ENCODE measurements around the gene SKI.

Gene SKI

DNA sequence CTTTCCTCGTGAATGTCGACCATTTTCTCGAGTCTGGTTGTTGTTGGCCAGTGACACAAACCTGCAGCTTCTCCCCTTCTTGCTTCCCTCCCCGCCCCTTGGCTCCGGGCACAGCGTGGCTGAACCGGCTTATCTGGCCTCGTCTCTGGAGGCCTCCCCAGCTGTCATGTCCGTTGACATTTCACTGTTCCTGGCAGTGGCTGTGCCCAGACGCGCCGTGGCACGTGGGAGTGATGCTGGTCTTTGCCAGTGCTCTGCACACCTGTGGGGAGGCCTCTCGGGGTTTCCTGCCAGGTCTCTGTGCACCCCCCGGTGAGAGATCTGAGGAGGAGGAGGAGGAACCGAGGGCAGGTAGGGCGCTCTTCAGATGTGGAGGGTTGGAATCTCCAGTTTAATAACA is 23.7 kb downstream of the SKI start:
- H3K4me3 ChIP-seq (ENCODE audit: low read depth, low read length) = no peak overlapping the region
- no peaks in the 10 kb centered on the region for H3K27me3 ChIP-seq (replicated peaks)
- in situ Hi-C loops (cut with HindIII; ENCODE audit: low pct_ligation_motif_present, low sequenced_read_pairs) = no loop called here
- DNase-seq = no peak
- TF ChIP-seq, protein P1, sequence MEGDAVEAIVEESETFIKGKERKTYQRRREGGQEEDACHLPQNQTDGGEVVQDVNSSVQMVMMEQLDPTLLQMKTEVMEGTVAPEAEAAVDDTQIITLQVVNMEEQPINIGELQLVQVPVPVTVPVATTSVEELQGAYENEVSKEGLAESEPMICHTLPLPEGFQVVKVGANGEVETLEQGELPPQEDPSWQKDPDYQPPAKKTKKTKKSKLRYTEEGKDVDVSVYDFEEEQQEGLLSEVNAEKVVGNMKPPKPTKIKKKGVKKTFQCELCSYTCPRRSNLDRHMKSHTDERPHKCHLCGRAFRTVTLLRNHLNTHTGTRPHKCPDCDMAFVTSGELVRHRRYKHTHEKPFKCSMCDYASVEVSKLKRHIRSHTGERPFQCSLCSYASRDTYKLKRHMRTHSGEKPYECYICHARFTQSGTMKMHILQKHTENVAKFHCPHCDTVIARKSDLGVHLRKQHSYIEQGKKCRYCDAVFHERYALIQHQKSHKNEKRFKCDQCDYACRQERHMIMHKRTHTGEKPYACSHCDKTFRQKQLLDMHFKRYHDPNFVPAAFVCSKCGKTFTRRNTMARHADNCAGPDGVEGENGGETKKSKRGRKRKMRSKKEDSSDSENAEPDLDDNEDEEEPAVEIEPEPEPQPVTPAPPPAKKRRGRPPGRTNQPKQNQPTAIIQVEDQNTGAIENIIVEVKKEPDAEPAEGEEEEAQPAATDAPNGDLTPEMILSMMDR (IDR thresholded peaks at IDR 0.05; ENCODE audit: low read depth, low read length, missing control alignments) = no peak
- no peak overlapping the region for H3K27ac ChIP-seq
- H3K36me3 ChIP-seq (replicated peaks) = peaks cover 9% of the 10 kb centered on the region

DNA sequence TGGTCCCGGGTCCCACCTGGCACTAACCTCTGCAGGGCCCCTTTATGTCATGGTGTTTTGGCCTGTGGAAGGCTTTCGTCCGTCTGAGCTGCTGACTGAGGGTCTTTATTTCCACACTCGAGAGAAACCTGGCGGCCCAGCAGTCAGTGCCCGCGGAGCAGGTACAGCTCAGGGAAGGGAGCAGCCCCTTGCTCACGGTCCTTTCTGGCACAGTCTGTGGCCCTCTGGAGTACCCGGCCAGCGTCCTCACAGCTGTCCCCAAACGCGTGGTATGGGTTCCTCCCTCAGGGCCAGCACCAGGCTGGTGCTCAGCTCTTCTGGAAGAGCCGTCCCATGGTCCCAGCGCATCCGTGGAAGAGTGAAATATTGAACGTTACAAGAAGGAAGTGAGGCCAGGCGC is 24.3 kb downstream of the SKI start:
- Histone ChIP-seq H3K27me3 (replicated peaks) (no peaks in the 10 kb centered on the region), H3K36me3 (replicated peaks) (peaks cover 9% of the 10 kb centered on the region), H3K27ac (no peak overlapping the region), H3K4me3 (ENCODE audit: low read depth, low read length) (no peak overlapping the region)
- TF ChIP-seq, protein P1 (IDR thresholded peaks at IDR 0.05; ENCODE audit: low read depth, low read length, missing control alignments) = no peak
- no peak for DNase-seq
- in situ Hi-C loops (cut with HindIII; ENCODE audit: low pct_ligation_motif_present, low sequenced_read_pairs) = no loop called here

DNA sequence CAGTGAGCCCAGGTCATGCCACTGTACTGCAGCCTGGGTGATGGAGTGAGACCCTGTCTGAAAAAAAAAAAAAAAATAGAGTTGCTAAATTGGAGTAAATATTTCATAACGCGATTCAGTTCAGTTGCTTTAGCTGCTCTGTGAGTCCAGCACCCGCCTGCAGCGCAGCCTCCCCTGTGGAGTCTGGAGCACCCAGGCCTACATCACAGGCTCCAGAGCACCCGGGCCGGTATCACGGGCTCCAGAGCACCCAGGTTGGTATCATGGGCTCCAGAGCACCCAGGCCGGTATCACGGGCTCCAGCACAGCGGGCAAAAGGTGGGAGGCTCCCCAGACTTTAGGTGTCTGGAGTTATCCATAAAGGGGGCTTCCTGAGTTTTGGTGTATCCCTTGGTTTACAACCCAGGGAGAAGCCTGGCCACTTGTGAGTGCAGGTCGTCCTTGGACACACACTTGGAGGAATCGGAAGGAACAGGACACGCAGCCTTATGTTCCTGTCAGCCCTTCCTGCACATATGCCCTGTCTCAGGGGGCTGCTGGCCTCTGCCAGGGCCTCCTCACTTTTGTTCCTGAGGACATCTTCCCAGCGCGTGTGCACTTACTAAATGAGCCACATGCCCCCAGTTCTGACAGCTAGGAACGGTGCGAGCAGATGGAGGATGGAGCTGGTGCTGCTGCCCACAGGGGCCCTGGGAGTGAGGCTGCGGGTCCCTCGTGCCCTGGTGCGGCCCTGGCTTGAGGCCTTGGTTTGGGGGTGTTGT is 25.1 kb downstream of the SKI start:
- TF ChIP-seq, protein P1 (IDR thresholded peaks at IDR 0.05; ENCODE audit: low read depth, low read length, missing control alignments) = no peak
- no peak overlapping the region for H3K27ac ChIP-seq
- in situ Hi-C loops (cut with HindIII; ENCODE audit: low pct_ligation_motif_present, low sequenced_read_pairs) = no loop called here

DNA sequence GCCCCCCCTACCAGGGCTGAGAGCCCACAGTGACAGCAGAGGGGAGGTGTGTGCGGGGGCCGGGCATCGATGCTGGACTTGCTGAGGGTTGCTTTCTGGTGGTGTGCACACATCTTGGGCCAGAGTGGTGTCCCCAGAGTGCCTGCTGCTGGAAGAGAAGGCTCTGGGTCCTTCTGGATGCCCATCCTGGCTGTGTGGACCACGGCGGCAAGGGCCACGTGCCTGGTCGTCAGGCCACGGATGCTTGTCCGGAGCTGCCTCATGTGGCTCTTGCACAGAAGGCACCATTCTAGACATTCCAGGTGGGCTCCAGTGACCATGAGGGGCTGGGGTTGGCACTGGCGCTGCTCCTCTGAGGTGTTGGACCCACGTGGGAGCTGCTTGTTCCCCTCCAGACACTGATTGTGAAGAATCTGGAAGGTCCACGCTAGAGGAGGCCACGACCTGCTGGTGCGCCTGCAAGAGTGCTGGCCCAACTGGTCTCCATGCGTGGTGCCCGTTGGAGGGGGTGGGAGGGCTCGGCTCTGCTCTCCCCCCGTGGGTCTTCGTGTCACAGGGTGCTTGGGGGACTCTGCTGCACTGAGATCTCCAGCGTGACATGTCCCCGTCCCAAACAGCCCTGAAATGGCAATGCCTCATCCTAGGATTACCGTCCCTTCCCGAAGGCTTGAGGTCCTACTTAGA is 25.8 kb downstream of the SKI start:
- peaks cover 9% of the 10 kb centered on the region for H3K36me3 ChIP-seq (replicated peaks)
- TF ChIP-seq, protein P1 (IDR thresholded peaks at IDR 0.05; ENCODE audit: low read depth, low read length, missing control alignments) = no peak

More for the DNA sequence above, 25.1 kb downstream of the SKI start:
- peaks cover 9% of the 10 kb centered on the region for H3K36me3 ChIP-seq (replicated peaks)
- no peaks in the 10 kb centered on the region for H3K27me3 ChIP-seq (replicated peaks)
- H3K4me3 ChIP-seq (ENCODE audit: low read depth, low read length) = no peak overlapping the region
- DNase-seq = no peak

DNA sequence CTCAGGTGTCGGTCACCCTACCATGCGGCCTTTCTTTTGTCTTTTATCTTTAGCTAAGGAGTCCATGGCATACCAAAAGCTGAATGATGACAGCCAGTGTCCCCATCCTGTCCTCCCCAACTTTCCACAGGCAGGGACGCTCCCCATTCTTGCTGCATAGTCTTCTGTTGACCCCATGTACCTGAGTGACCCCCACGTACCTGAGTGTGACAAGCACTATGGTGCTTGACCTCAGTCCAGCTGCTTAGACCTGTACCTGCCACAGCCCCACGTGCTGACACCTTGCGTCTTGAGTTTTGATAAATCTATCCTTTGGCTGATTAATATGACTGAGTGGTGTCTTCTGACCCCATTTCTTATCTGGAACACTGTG is 26.9 kb downstream of the SKI start:
- TF ChIP-seq, protein P1 (IDR thresholded peaks at IDR 0.05; ENCODE audit: low read depth, low read length, missing control alignments) = no peak
- Histone ChIP-seq H3K27me3 (replicated peaks) (no peaks in the 10 kb centered on the region), H3K4me3 (ENCODE audit: low read depth, low read length) (no peak overlapping the region), H3K27ac (peak overlapping the region; percentile 29), H3K36me3 (replicated peaks) (peaks cover 9% of the 10 kb centered on the region)
- no peak for DNase-seq
- in situ Hi-C loops (cut with HindIII; ENCODE audit: low pct_ligation_motif_present, low sequenced_read_pairs) = no loop called here

More for the DNA sequence above, 25.8 kb downstream of the SKI start:
- Histone ChIP-seq H3K4me3 (ENCODE audit: low read depth, low read length) (no peak overlapping the region), H3K27me3 (replicated peaks) (no peaks in the 10 kb centered on the region), H3K27ac (no peak overlapping the region)
- no peak for DNase-seq
- in situ Hi-C loops (cut with HindIII; ENCODE audit: low pct_ligation_motif_present, low sequenced_read_pairs) = no loop called here
